ENCODE measurements around the gene PTAR1.

DNA sequence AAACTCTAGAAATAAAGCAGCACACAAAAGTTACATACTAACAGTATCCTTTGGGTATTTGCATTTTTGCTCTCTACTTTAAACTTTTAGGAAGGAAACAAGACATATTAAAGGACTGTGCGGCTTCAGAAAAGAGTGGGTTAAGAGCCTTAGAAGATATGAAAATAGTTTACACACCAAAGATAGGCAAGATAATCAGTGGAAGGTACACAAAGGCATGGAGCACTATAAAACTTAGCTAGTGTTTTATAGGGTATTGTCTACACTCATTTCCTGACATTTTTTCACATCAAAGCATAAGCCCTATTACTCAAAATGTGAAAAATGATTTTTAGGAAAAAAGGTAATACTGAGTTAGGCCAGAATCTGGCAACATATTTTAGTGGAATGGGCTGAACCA is 44.0 kb downstream of the PTAR1 start:
- TF ChIP-seq RAD21 (conservative IDR thresholded peaks at IDR 0.05 in 1 of 2, IDR thresholded peaks at IDR 0.05 in 1 of 2), result no peak
- TF ChIP-seq HOXA7 (CRISPR knock-in tag; IDR thresholded peaks at IDR 0.05), result no peak
- TF ChIP-seq, protein P1, sequence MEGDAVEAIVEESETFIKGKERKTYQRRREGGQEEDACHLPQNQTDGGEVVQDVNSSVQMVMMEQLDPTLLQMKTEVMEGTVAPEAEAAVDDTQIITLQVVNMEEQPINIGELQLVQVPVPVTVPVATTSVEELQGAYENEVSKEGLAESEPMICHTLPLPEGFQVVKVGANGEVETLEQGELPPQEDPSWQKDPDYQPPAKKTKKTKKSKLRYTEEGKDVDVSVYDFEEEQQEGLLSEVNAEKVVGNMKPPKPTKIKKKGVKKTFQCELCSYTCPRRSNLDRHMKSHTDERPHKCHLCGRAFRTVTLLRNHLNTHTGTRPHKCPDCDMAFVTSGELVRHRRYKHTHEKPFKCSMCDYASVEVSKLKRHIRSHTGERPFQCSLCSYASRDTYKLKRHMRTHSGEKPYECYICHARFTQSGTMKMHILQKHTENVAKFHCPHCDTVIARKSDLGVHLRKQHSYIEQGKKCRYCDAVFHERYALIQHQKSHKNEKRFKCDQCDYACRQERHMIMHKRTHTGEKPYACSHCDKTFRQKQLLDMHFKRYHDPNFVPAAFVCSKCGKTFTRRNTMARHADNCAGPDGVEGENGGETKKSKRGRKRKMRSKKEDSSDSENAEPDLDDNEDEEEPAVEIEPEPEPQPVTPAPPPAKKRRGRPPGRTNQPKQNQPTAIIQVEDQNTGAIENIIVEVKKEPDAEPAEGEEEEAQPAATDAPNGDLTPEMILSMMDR (IDR thresholded peaks at IDR 0.05), result no peak
- TF ChIP-seq EHMT2 (IDR thresholded peaks at IDR 0.05; ENCODE audit: low read depth), result no peak
- TF ChIP-seq, protein P2, sequence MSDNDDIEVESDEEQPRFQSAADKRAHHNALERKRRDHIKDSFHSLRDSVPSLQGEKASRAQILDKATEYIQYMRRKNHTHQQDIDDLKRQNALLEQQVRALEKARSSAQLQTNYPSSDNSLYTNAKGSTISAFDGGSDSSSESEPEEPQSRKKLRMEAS (IDR thresholded peaks at IDR 0.05), result no peak
- TF ChIP-seq, protein P3, sequence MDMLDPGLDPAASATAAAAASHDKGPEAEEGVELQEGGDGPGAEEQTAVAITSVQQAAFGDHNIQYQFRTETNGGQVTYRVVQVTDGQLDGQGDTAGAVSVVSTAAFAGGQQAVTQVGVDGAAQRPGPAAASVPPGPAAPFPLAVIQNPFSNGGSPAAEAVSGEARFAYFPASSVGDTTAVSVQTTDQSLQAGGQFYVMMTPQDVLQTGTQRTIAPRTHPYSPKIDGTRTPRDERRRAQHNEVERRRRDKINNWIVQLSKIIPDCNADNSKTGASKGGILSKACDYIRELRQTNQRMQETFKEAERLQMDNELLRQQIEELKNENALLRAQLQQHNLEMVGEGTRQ (IDR thresholded peaks at IDR 0.05), result no peak
- TF ChIP-seq, protein P4, sequence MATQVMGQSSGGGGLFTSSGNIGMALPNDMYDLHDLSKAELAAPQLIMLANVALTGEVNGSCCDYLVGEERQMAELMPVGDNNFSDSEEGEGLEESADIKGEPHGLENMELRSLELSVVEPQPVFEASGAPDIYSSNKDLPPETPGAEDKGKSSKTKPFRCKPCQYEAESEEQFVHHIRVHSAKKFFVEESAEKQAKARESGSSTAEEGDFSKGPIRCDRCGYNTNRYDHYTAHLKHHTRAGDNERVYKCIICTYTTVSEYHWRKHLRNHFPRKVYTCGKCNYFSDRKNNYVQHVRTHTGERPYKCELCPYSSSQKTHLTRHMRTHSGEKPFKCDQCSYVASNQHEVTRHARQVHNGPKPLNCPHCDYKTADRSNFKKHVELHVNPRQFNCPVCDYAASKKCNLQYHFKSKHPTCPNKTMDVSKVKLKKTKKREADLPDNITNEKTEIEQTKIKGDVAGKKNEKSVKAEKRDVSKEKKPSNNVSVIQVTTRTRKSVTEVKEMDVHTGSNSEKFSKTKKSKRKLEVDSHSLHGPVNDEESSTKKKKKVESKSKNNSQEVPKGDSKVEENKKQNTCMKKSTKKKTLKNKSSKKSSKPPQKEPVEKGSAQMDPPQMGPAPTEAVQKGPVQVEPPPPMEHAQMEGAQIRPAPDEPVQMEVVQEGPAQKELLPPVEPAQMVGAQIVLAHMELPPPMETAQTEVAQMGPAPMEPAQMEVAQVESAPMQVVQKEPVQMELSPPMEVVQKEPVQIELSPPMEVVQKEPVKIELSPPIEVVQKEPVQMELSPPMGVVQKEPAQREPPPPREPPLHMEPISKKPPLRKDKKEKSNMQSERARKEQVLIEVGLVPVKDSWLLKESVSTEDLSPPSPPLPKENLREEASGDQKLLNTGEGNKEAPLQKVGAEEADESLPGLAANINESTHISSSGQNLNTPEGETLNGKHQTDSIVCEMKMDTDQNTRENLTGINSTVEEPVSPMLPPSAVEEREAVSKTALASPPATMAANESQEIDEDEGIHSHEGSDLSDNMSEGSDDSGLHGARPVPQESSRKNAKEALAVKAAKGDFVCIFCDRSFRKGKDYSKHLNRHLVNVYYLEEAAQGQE (IDR thresholded peaks at IDR 0.05), result no peak
- no peak for TF ChIP-seq POLR2A (IDR thresholded peaks at IDR 0.05; ENCODE audit: low read length)
- TF ChIP-seq KDM5A (IDR thresholded peaks at IDR 0.05), result no peak
- TF ChIP-seq NR3C1 (IDR thresholded peaks at IDR 0.05), result no peak

Data from A549 (cell line).